NCI-H2029 (cell line): ENCODE data around the gene PLPP6.

Experiments used
- DNase-seq: peaks from one replicate; lab custom pipeline; 2025; lab: John Stamatoyannopoulos, UW

PLPP6 gene

DNA sequence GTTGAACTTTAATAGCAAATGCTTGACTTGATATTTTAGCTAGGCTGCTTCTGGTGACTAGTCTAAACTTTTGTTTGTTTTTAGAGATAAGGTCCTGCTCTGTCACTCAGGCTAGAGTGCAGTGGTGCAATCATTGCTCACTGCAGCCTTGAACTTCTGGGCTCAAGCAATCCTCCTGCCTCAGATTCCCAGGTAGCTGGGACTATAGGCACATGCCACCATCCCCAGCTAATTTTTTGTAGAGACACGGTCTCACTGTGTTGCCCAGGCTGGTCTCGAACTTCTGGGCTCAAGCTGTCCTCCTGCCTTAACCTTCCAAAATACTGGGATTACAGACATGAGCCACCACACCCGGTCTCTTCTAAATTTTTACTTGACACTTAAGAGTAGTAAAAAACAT lies 38.0 kb downstream of the PLPP6 start:
- DNase-seq, result no peak

DNA sequence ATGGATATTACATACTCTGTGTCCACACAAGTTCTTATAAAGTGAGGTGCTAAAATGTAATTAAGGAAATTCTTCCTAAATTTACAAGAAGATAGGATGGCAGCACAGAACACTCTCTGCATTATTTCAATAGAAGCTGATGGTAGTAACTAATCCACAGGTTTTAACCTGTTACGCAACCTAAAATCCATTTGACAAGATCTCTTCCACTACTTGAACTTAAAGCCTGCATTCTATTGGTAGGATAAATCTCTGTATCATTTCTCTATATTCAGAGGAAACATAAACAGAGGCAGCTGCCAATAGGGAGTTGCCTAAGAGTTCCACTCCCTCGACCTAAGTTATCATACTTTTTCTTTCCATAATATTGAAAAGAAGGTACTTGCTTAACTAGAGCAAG lies 38.8 kb downstream of the PLPP6 start:
- no peak for DNase-seq

DNA sequence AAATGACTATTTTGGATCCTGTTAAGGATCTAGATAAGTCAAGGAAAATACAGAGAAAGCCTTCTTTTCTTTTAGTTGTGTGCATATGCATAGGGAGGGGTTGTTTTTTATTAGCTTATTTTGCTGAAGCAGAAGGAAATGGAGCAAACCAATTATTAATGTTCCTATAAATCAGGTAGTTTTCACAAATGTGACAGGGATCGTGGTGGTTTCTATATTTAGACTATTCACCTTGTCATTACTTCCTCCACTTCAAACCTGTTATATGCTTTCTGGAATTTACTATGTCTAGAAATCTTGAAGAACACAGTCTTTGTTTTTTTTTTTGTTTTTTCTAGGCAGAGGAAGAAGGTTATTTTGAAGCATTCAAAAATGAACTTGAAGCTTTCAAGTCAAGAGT lies 39.4 kb downstream of the PLPP6 start:
- no peak for DNase-seq

DNA sequence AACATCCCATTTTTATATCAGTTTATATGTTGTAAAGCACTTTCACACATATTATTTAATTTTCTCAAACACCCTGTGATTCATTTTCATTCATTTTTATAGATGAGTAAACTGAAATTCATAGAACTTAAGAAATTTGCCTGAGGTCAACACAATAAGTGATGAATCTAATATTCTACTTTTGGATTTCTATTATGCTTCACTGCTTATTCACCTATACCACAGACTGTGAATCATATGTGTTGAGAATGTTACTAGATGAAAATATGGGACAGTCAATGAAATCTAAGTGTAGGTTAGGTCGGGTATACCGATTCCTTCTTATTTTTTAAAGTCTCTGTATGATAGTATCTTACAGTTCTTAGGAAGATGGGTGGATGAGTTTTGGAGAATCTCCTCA lies 42.0 kb downstream of the PLPP6 start:
- no peak for DNase-seq

DNA sequence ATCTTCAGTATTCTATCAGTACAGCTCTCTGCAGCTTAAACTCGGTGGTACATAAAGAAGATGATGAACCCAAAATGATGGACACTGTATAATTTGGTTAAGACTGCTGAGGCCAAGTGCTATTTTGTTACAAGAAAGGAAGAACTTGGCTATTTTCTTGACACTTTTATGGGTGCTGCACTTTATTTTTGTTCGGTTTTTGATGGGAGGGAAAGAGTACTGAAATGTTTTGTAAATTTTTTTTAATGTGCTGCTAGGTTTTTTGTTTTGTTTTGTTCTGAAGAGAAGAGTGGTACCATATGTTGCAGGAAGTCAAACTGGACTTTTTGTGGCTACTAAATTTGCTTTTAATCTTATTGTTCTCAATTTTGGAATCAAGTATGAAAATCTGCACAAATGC lies 43.9 kb downstream of the PLPP6 start:
- no peak for DNase-seq

DNA sequence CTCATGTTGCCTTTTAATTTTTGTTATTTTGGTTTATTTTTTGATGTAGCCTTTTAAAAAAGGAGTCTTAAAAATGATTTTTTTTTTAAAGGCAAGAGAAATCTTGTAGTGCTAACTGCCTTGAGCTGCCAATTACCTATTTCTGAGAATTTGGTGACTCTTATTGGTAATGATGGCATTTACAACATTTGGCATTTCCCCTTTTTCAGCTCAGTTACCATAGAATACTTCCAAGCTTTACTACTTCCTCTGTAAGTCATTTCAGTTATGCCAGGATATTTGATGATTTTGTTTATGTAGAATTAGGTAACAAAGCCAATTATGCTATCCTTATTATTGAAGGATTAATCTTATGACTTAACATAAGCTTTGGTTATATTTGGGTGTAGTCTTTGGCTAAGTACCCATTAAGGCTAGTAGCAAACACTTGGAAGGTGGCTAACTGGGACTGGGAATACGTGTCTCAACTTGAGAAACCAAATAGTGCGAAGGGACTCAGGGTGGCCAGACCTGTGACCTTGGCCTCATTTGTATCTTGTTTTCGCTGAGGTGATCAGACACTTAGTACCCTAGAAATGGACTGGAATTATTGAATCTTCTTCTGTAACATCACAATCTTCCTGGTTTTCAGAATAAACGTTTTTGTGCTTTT lies 45.0 kb downstream of the PLPP6 start:
- DNase-seq, result no peak

DNA sequence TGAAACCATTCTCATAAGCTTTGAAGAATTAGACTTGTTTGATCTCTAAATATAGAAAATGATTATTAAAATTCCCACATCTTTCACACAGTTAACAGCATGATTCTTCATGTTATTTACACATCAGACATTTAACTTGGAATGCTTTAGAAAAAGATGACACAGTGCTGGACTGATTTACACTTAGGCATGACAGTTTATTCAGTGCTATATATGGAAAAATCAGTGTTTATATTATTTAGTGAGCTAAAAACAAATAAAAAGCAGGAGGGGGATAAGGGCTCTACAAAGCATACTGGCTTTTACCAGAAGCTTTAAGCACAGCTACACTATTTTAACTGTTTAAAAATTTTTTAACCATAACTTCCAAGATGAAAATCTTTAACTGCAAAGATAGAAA lies 47.3 kb downstream of the PLPP6 start:
- no peak for DNase-seq

DNA sequence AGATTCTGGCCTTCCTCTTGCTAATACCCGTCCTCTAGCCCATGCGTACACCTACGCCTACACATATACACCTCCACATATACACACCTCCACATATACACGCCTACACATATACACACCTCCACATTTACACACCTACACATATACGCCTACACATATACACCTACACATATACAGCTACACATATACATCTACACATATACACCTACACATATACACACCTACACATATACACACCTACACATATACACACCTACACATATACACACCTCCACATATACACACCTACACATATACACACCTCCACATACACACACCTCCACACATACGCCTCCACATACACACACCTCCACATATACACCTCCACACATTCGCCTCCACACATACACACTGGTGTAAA lies 51.8 kb downstream of the PLPP6 start:
- no peak for DNase-seq

DNA sequence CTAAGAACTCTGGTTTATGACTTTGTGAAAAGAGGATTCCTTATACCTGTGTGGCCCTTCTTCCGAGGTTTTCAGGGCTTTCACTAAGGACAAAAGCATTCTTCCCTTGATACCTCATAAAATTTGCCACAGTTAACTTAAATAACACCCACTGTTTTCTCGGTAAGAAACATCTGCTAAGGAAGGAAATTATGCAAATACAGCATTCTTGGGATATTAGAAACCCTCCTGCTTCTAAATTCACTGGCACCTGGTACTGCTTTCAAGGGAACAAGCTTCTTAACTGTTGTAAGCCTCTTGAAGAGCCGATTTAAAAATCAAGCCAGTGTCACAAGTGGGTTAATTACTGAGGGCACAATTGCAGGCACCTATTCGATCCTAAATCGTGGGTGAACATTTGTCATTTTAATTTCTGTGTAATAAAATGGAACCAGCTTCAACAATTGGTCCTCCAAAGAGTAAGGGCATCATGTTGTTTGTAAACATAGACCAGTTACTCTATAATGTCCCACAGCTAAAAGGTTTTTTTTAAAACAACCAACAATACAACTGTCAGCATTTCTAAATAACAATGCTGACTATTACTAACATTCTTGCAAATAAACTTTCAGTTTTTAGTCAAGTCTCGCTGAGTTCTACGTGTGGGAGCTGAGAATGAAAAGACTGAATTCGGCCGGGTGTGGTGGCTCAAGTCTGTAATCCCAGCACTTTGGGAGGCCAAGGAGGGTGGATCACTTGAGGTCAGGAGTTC lies 52.3 kb downstream of the PLPP6 start:
- no peak for DNase-seq
